ENCODE data around the gene NRXN2.

DNA sequence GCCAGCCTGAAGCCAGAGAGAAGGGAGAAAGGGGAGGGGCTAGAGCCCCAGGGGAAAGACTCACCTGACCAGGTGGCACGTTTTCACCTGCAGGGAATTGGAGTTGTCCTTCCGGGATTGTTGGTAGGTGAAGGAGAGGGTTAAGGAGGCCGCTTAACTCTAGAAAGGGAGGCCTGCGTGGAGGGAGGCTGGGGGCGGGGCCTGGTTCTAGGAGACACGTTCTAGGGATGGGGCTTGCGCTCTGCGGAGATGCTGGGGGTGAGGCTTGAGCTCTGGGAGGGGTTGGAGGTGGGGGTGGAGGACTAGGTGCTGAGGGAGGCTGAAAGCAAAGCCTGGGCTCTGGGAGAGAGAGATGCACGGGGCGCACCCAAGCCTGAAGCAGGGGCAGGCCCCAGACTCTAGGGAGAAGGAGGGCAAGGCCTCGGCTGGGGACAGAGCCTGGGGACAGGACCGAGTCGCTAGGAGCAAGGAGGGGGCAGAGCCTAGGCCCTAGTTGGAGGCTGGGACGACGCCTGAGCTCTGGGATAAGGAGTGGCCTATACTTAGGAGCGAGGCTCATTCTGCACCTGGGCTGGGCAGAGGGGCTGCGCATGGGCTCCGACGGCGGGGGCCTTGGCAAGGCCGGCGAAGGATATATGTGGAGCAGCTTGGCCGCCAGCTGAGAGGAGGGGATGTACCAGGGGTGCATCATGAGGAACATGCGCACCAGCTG is 18.5 kb upstream of the NRXN2 start:
- TF ChIP-seq, protein P1, sequence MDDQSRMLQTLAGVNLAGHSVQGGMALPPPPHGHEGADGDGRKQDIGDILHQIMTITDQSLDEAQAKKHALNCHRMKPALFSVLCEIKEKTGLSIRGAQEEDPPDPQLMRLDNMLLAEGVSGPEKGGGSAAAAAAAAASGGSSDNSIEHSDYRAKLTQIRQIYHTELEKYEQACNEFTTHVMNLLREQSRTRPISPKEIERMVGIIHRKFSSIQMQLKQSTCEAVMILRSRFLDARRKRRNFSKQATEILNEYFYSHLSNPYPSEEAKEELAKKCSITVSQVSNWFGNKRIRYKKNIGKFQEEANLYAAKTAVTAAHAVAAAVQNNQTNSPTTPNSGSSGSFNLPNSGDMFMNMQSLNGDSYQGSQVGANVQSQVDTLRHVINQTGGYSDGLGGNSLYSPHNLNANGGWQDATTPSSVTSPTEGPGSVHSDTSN (IDR thresholded peaks at IDR 0.05; ENCODE audit: insufficient replicate concordance, low read depth, low read length), result no peak
- TF ChIP-seq, protein P2, sequence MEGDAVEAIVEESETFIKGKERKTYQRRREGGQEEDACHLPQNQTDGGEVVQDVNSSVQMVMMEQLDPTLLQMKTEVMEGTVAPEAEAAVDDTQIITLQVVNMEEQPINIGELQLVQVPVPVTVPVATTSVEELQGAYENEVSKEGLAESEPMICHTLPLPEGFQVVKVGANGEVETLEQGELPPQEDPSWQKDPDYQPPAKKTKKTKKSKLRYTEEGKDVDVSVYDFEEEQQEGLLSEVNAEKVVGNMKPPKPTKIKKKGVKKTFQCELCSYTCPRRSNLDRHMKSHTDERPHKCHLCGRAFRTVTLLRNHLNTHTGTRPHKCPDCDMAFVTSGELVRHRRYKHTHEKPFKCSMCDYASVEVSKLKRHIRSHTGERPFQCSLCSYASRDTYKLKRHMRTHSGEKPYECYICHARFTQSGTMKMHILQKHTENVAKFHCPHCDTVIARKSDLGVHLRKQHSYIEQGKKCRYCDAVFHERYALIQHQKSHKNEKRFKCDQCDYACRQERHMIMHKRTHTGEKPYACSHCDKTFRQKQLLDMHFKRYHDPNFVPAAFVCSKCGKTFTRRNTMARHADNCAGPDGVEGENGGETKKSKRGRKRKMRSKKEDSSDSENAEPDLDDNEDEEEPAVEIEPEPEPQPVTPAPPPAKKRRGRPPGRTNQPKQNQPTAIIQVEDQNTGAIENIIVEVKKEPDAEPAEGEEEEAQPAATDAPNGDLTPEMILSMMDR (IDR thresholded peaks at IDR 0.05 in 2 of 3, conservative IDR thresholded peaks at IDR 0.05 in 1 of 3; ENCODE audit: control insufficient read depth in 2 of 3, extremely low read depth in 1 of 3, insufficient read depth in 1 of 3, low read depth in 3 of 3, low read length in 3 of 3), result no peak
- TF ChIP-seq, protein P3, sequence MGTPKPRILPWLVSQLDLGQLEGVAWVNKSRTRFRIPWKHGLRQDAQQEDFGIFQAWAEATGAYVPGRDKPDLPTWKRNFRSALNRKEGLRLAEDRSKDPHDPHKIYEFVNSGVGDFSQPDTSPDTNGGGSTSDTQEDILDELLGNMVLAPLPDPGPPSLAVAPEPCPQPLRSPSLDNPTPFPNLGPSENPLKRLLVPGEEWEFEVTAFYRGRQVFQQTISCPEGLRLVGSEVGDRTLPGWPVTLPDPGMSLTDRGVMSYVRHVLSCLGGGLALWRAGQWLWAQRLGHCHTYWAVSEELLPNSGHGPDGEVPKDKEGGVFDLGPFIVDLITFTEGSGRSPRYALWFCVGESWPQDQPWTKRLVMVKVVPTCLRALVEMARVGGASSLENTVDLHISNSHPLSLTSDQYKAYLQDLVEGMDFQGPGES (IDR thresholded peaks at IDR 0.05), result no peak
- no peak for TF ChIP-seq YY1 (IDR thresholded peaks at IDR 0.05; ENCODE audit: low read depth, low read length)
- TF ChIP-seq, protein P4, sequence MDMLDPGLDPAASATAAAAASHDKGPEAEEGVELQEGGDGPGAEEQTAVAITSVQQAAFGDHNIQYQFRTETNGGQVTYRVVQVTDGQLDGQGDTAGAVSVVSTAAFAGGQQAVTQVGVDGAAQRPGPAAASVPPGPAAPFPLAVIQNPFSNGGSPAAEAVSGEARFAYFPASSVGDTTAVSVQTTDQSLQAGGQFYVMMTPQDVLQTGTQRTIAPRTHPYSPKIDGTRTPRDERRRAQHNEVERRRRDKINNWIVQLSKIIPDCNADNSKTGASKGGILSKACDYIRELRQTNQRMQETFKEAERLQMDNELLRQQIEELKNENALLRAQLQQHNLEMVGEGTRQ (IDR thresholded peaks at IDR 0.05; ENCODE audit: borderline replicate concordance, low read depth, low read length), result no peak
- TF ChIP-seq EP300 (IDR thresholded peaks at IDR 0.05; ENCODE audit: borderline replicate concordance in 1 of 2, control insufficient read depth in 1 of 2, low read depth in 2 of 2, low read length in 2 of 2), result no peak
- no peak for TF ChIP-seq ZNF274 (IDR thresholded peaks at IDR 0.05; ENCODE audit: insufficient read depth, insufficient read length)
